Measurements from ENCODE around the gene DOCK7. TPM values are rescaled to one million over a fixed set of nuclear protein-coding genes. Genes with fewer than 3 reads are reported as not detected.
A peak's percentile ranks its signal among the peaks of the same experiment; 100 is the strongest.
"Not testable (repeated sequence)": the region's sequence is repeated elsewhere in the genome, so short reads cannot be mapped to it uniquely, and the experiment has no call there.

Gene DOCK7
- total and polyA plus RNA-seq, 2 donors = 7.4 to 19.2 TPM

GRCh38 chr1:62637392-62638105 lies 50.6 kb downstream of the DOCK7 start:
- Histone ChIP-seq H3K36me3 (ENCODE audit: control insufficient read depth in 2 of 2, insufficient read depth in 2 of 2, low read length in 1 of 2) (no peaks in the 10 kb centered on the region), H3K27ac (ENCODE audit: low read depth in 1 of 2, low read length in 1 of 2) (no peak overlapping the region), H3K9me3 (ENCODE audit: control insufficient read depth in 2 of 2, insufficient read depth in 1 of 2, low read length in 1 of 2) (no peaks in the 10 kb centered on the region), H3K4me3 (ENCODE audit: low read length in 2 of 2) (no peak overlapping the region), H3K4me1 (ENCODE audit: control insufficient read depth in 2 of 2, insufficient read depth in 2 of 2, low read length in 2 of 2) (no peaks in the 10 kb centered on the region), H3K27me3 (ENCODE audit: control insufficient read depth in 2 of 2, insufficient read depth in 1 of 2, low read length in 1 of 2) (no peaks in the 10 kb centered on the region)
- DNase-seq (ENCODE audit: low read depth in 6 of 9, low spot score in 9 of 9) = no peak
- WGBS = 98% methylated on average over 6 of the region's 6 CpGs

GRCh38 chr1:62628506-62628905 lies 59.7 kb downstream of the DOCK7 start:
- H3K4me3 ChIP-seq (ENCODE audit: low read length in 2 of 2) = no peak overlapping the region
- no peaks in the 10 kb centered on the region for H3K4me1 ChIP-seq (ENCODE audit: control insufficient read depth in 2 of 2, insufficient read depth in 2 of 2, low read length in 2 of 2)
- no peaks in the 10 kb centered on the region for H3K9me3 ChIP-seq (ENCODE audit: control insufficient read depth in 2 of 2, insufficient read depth in 1 of 2, low read length in 1 of 2)
- no peaks in the 10 kb centered on the region for H3K27me3 ChIP-seq (ENCODE audit: control insufficient read depth in 2 of 2, insufficient read depth in 1 of 2, low read length in 1 of 2)
- DNase-seq (ENCODE audit: low read depth in 6 of 9, low spot score in 9 of 9) = no peak
- 80% methylated on average over 1 of the region's 1 CpG for WGBS
- H3K36me3 ChIP-seq (ENCODE audit: control insufficient read depth in 2 of 2, insufficient read depth in 2 of 2, low read length in 1 of 2) = no peaks in the 10 kb centered on the region
- no peak overlapping the region for H3K27ac ChIP-seq (ENCODE audit: low read depth in 1 of 2, low read length in 1 of 2)

- H3K27me3 ChIP-seq (ENCODE audit: control insufficient read depth in 2 of 2, insufficient read depth in 1 of 2, low read length in 1 of 2) = no peaks in the 10 kb centered on the region
- 57% methylated on average over 1 of the region's 1 CpG for WGBS
Measured at GRCh38 chr1:62625415-62625814, 62.8 kb downstream of the DOCK7 start.

GRCh38 chr1:62621907-62622306 lies 66.3 kb downstream of the DOCK7 start:
- Histone ChIP-seq H3K4me3 (ENCODE audit: low read length in 2 of 2) (no peak overlapping the region), H3K9me3 (ENCODE audit: control insufficient read depth in 2 of 2, insufficient read depth in 1 of 2, low read length in 1 of 2) (no peaks in the 10 kb centered on the region), H3K4me1 (ENCODE audit: control insufficient read depth in 2 of 2, insufficient read depth in 2 of 2, low read length in 2 of 2) (no peaks in the 10 kb centered on the region), H3K27ac (ENCODE audit: low read depth in 1 of 2, low read length in 1 of 2) (no peak overlapping the region), H3K27me3 (ENCODE audit: control insufficient read depth in 2 of 2, insufficient read depth in 1 of 2, low read length in 1 of 2) (no peaks in the 10 kb centered on the region), H3K36me3 (ENCODE audit: control insufficient read depth in 2 of 2, insufficient read depth in 2 of 2, low read length in 1 of 2) (no peaks in the 10 kb centered on the region)
- DNase-seq (ENCODE audit: low read depth in 6 of 9, low spot score in 9 of 9) = peak in 1 of 9 donors; percentile 4
- WGBS = 99% methylated on average over 1 of the region's 1 CpG

More at GRCh38 chr1:62625415-62625814, 62.8 kb downstream of the DOCK7 start:
- Histone ChIP-seq H3K27ac (ENCODE audit: low read depth in 1 of 2, low read length in 1 of 2) (no peak overlapping the region), H3K4me3 (ENCODE audit: low read length in 2 of 2) (no peak overlapping the region), H3K9me3 (ENCODE audit: control insufficient read depth in 2 of 2, insufficient read depth in 1 of 2, low read length in 1 of 2) (no peaks in the 10 kb centered on the region), H3K36me3 (ENCODE audit: control insufficient read depth in 2 of 2, insufficient read depth in 2 of 2, low read length in 1 of 2) (no peaks in the 10 kb centered on the region), H3K4me1 (ENCODE audit: control insufficient read depth in 2 of 2, insufficient read depth in 2 of 2, low read length in 2 of 2) (no peaks in the 10 kb centered on the region)
- DNase-seq (ENCODE audit: low read depth in 6 of 9, low spot score in 9 of 9) = peak in 1 of 9 donors; percentile 4

- Histone ChIP-seq H3K9me3 (ENCODE audit: control insufficient read depth in 2 of 2, insufficient read depth in 1 of 2, low read length in 1 of 2) (no peaks in the 10 kb centered on the region), H3K4me1 (ENCODE audit: control insufficient read depth in 2 of 2, insufficient read depth in 2 of 2, low read length in 2 of 2) (no peaks in the 10 kb centered on the region), H3K4me3 (ENCODE audit: low read length in 2 of 2) (no peak overlapping the region), H3K27ac (ENCODE audit: low read depth in 1 of 2, low read length in 1 of 2) (no peak overlapping the region), H3K36me3 (ENCODE audit: control insufficient read depth in 2 of 2, insufficient read depth in 2 of 2, low read length in 1 of 2) (no peaks in the 10 kb centered on the region), H3K27me3 (ENCODE audit: control insufficient read depth in 2 of 2, insufficient read depth in 1 of 2, low read length in 1 of 2) (no peaks in the 10 kb centered on the region)
- WGBS = 98% methylated on average over 1 of the region's 1 CpG
- DNase-seq (ENCODE audit: low read depth in 6 of 9, low spot score in 9 of 9) = no peak
Measured at GRCh38 chr1:62613890-62614289, 74.3 kb downstream of the DOCK7 start.

GRCh38 chr1:62613325-62613727 lies 74.9 kb downstream of the DOCK7 start:
- WGBS = 95% methylated on average over 5 of the region's 5 CpGs
- DNase-seq (ENCODE audit: low read depth in 6 of 9, low spot score in 9 of 9) = no peak
- H3K36me3 ChIP-seq (ENCODE audit: control insufficient read depth in 2 of 2, insufficient read depth in 2 of 2, low read length in 1 of 2) = no peaks in the 10 kb centered on the region
- H3K27ac ChIP-seq (ENCODE audit: low read depth in 1 of 2, low read length in 1 of 2) = no peak overlapping the region
- no peaks in the 10 kb centered on the region for H3K4me1 ChIP-seq (ENCODE audit: control insufficient read depth in 2 of 2, insufficient read depth in 2 of 2, low read length in 2 of 2)
- no peaks in the 10 kb centered on the region for H3K27me3 ChIP-seq (ENCODE audit: control insufficient read depth in 2 of 2, insufficient read depth in 1 of 2, low read length in 1 of 2)
- H3K9me3 ChIP-seq (ENCODE audit: control insufficient read depth in 2 of 2, insufficient read depth in 1 of 2, low read length in 1 of 2) = no peaks in the 10 kb centered on the region
- H3K4me3 ChIP-seq (ENCODE audit: low read length in 2 of 2) = no peak overlapping the region

- Histone ChIP-seq H3K36me3 (ENCODE audit: control insufficient read depth in 2 of 2, insufficient read depth in 2 of 2, low read length in 1 of 2) (no peaks in the 10 kb centered on the region), H3K27me3 (ENCODE audit: control insufficient read depth in 2 of 2, insufficient read depth in 1 of 2, low read length in 1 of 2) (no peaks in the 10 kb centered on the region), H3K4me1 (ENCODE audit: control insufficient read depth in 2 of 2, insufficient read depth in 2 of 2, low read length in 2 of 2) (no peaks in the 10 kb centered on the region), H3K4me3 (ENCODE audit: low read length in 2 of 2) (no peak overlapping the region), H3K9me3 (ENCODE audit: control insufficient read depth in 2 of 2, insufficient read depth in 1 of 2, low read length in 1 of 2) (no peaks in the 10 kb centered on the region), H3K27ac (ENCODE audit: low read depth in 1 of 2, low read length in 1 of 2) (no peak overlapping the region)
- WGBS = 97% methylated on average over 2 of the region's 2 CpGs
- no peak for DNase-seq (ENCODE audit: low read depth in 6 of 9, low spot score in 9 of 9)
Measured at GRCh38 chr1:62612770-62613169, 75.4 kb downstream of the DOCK7 start.

- WGBS = 100% methylated on average over 1 of the region's 1 CpG
Measured at GRCh38 chr1:62610588-62610987, 77.6 kb downstream of the DOCK7 start.

GRCh38 chr1:62608905-62609304 lies 79.3 kb downstream of the DOCK7 start:
- Histone ChIP-seq H3K36me3 (ENCODE audit: control insufficient read depth in 2 of 2, insufficient read depth in 2 of 2, low read length in 1 of 2) (no peaks in the 10 kb centered on the region), H3K27ac (ENCODE audit: low read depth in 1 of 2, low read length in 1 of 2) (no peak overlapping the region), H3K27me3 (ENCODE audit: control insufficient read depth in 2 of 2, insufficient read depth in 1 of 2, low read length in 1 of 2) (no peaks in the 10 kb centered on the region), H3K4me3 (ENCODE audit: low read length in 2 of 2) (no peak overlapping the region), H3K9me3 (ENCODE audit: control insufficient read depth in 2 of 2, insufficient read depth in 1 of 2, low read length in 1 of 2) (no peaks in the 10 kb centered on the region), H3K4me1 (ENCODE audit: control insufficient read depth in 2 of 2, insufficient read depth in 2 of 2, low read length in 2 of 2) (no peaks in the 10 kb centered on the region)
- no peak for DNase-seq (ENCODE audit: low read depth in 6 of 9, low spot score in 9 of 9)

More at GRCh38 chr1:62610588-62610987, 77.6 kb downstream of the DOCK7 start:
- not testable (repeated sequence) for H3K4me3 ChIP-seq (ENCODE audit: low read length in 2 of 2); DNase-seq (ENCODE audit: low read depth in 6 of 9, low spot score in 9 of 9); H3K36me3 ChIP-seq (ENCODE audit: control insufficient read depth in 2 of 2, insufficient read depth in 2 of 2, low read length in 1 of 2); H3K4me1 ChIP-seq (ENCODE audit: control insufficient read depth in 2 of 2, insufficient read depth in 2 of 2, low read length in 2 of 2); H3K27ac ChIP-seq (ENCODE audit: low read depth in 1 of 2, low read length in 1 of 2); H3K27me3 ChIP-seq (ENCODE audit: control insufficient read depth in 2 of 2, insufficient read depth in 1 of 2, low read length in 1 of 2); H3K9me3 ChIP-seq (ENCODE audit: control insufficient read depth in 2 of 2, insufficient read depth in 1 of 2, low read length in 1 of 2)
